Limb (tissue), 2 donors: Measurements from ENCODE around the gene PIP5K1B.

Experiments used
- DNase-seq, 2 donors: peaks; one replicate each; pipeline ENCODE4 v3.0.0-alpha.2; 2016; ENCODE audit errors: extremely low spot score in 2 of 2

Gene PIP5K1B

GRCh38 chr9:68771376-68771775, 66.3 kb downstream of the PIP5K1B start:
- no peak for DNase-seq

GRCh38 chr9:68775003-68775730, 70.1 kb downstream of the PIP5K1B start:
- no peak for DNase-seq

- no peak for DNase-seq
These were observed 72.2 kb downstream of the PIP5K1B start for GRCh38 chr9:68777070-68777763.

GRCh38 chr9:68778635-68779034, 73.6 kb downstream of the PIP5K1B start:
- DNase-seq: no peak

GRCh38 chr9:68779558-68780379, 74.7 kb downstream of the PIP5K1B start:
- peak; percentile 94 to 97 for DNase-seq

GRCh38 chr9:68780380-68780712, 75.3 kb downstream of the PIP5K1B start:
- no peak for DNase-seq

GRCh38 chr9:68780720-68781119, 75.7 kb downstream of the PIP5K1B start:
- no peak for DNase-seq

GRCh38 chr9:68781928-68782327, 76.9 kb downstream of the PIP5K1B start:
- DNase-seq: no peak

- no peak for DNase-seq
These were observed 77.5 kb downstream of the PIP5K1B start for GRCh38 chr9:68782546-68782945.

GRCh38 chr9:68785965-68786364, 80.9 kb downstream of the PIP5K1B start:
- no peak for DNase-seq

- no peak for DNase-seq
These were observed 86.1 kb downstream of the PIP5K1B start for GRCh38 chr9:68791169-68791568.

GRCh38 chr9:68793605-68794343, 88.7 kb downstream of the PIP5K1B start:
- DNase-seq: no peak

- DNase-seq: no peak
These were observed 89.9 kb downstream of the PIP5K1B start for GRCh38 chr9:68794898-68795297.

GRCh38 chr9:68795411-68795810, 90.4 kb downstream of the PIP5K1B start:
- DNase-seq: no peak

- no peak for DNase-seq
These were observed 92.1 kb downstream of the PIP5K1B start for GRCh38 chr9:68797116-68797515.

GRCh38 chr9:68798423-68798822, 93.4 kb downstream of the PIP5K1B start:
- DNase-seq: no peak

GRCh38 chr9:68800836-68801235, 95.8 kb downstream of the PIP5K1B start:
- DNase-seq: no peak

GRCh38 chr9:68802525-68803015, 97.5 kb downstream of the PIP5K1B start:
- DNase-seq: no peak

GRCh38 chr9:68804911-68805889, 100.2 kb downstream of the PIP5K1B start:
- no peak for DNase-seq

GRCh38 chr9:68805890-68806517, 101.0 kb downstream of the PIP5K1B start:
- no peak for DNase-seq
